ENCODE measurements around the gene FBRSL1. TPM values are rescaled to one million over a fixed set of nuclear protein-coding genes. Genes with fewer than 3 reads are reported as not detected.
A peak's percentile ranks its signal among the peaks of the same experiment; 100 is the strongest.

The FBRSL1 gene
- total and polyA plus RNA-seq, 2 donors (not counting 1 experiment from before 2014, with no cell fraction given) = 62.6 to 112 TPM

- no peaks in the 10 kb centered on the region for H3K36me3 ChIP-seq (replicated peaks in 1 of 2; ENCODE audit: control extremely low read depth in 1 of 2, control insufficient read depth in 1 of 2, extremely low read depth in 1 of 2, insufficient read depth in 2 of 2, low read length in 1 of 2)
- H3K9me3 ChIP-seq (ENCODE audit: control extremely low read depth in 1 of 3, control insufficient read depth in 2 of 3, insufficient read depth in 1 of 3, low read length in 2 of 3) = peaks cover 0 to 18% (median 0%) of the 10 kb centered on the region in 3 donors
- DNase-seq (no peak), ATAC-seq (ENCODE audit: low read depth) (no peak)
- ChIA-PET CTCF (interaction anchor here (1.0 kb wide), 1 partner anchor 32 kb away, joined by 3 read pairs; no protein-coding TSS in a partner anchor), POLR2A (no interaction called here)
- H3K4me1 ChIP-seq (ENCODE audit: control insufficient read depth in 2 of 2, insufficient read depth in 2 of 2, low read length in 2 of 2) = peaks cover 59 to 76% of the 10 kb centered on the region in 2 donors
- TF ChIP-seq CTCF (IDR thresholded peaks at IDR 0.05) (no peak), EZH2 (IDR thresholded peaks at IDR 0.05; ENCODE audit: borderline replicate concordance, insufficient read depth, low read depth, low read length, poor library complexity, severe bottlenecking) (no peak)
- peak overlapping the region; percentile 8 for H3K9ac ChIP-seq (ENCODE audit: low read length)
- peak overlapping the region; percentile 64 for H3K4me3 Mint-ChIP-seq
- H3K4me2 ChIP-seq (replicated peaks; ENCODE audit: low read depth, low read length, poor library complexity, severe bottlenecking) = peak overlapping the region; percentile 81
- H3K79me2 ChIP-seq (ENCODE audit: control insufficient read depth, insufficient read depth, low read length) = peaks cover 4% of the 10 kb centered on the region
- H3K27me3 Mint-ChIP-seq = no peaks in the 10 kb centered on the region
- peak overlapping the region; percentile 92 for H3K27ac Mint-ChIP-seq
- WGBS (ENCODE audit: insufficient coverage) = 88% methylated on average over 12 of the region's 16 CpGs
- no peaks in the 10 kb centered on the region for H3K27me3 ChIP-seq (replicated peaks in 1 of 4; ENCODE audit: control extremely low read depth in 1 of 4, control insufficient read depth in 3 of 4, insufficient read depth in 4 of 4, low read length in 3 of 4)
- no peak overlapping the region for H2AFZ ChIP-seq (ENCODE audit: insufficient read depth, low read depth, low read length, poor library complexity, severe bottlenecking)
- H3K27ac ChIP-seq (ENCODE audit: low read length in 2 of 2) = peak overlapping the region; percentile 75 to 83
- H4K20me1 ChIP-seq (ENCODE audit: control insufficient read depth, insufficient read depth, low read length, poor library complexity, severe bottlenecking) = no peaks in the 10 kb centered on the region
- intact Hi-C loops (cut with micrococcal nuclease) = loop anchor here (1.0 kb wide), 1 partner anchor 17 kb away; no protein-coding TSS in a partner anchor
- no peaks in the 10 kb centered on the region for H3K9me3 Mint-ChIP-seq (ENCODE audit: insufficient read depth)
- H3K4me1 Mint-ChIP-seq = peaks cover 60% of the 10 kb centered on the region
- H3K4me3 ChIP-seq (ENCODE audit: control extremely low read depth in 1 of 5, extremely low read depth in 1 of 5, insufficient read depth in 1 of 5, low read depth in 2 of 5, low read length in 4 of 5) = peak overlapping the region in 3 of 5 experiments; percentile 14 to 55 (median 42)
Measured at GRCh38 chr12:132471858-132472255, 18.1 kb upstream of the FBRSL1 start.

- CTCF ChIA-PET = no interaction called here
- no peak for ATAC-seq (ENCODE audit: low read depth)
- H3K27ac Mint-ChIP-seq = peak overlapping the region; percentile 92
Measured at GRCh38 chr12:132472386-132472785, 17.6 kb upstream of the FBRSL1 start.

More at GRCh38 chr12:132472386-132472785, 17.6 kb upstream of the FBRSL1 start:
- H3K27me3 Mint-ChIP-seq = no peaks in the 10 kb centered on the region
- peaks cover 60% of the 10 kb centered on the region for H3K4me1 Mint-ChIP-seq
- intact Hi-C loops (cut with micrococcal nuclease) = no loop called here
- no peaks in the 10 kb centered on the region for H3K36me3 ChIP-seq (replicated peaks in 1 of 2; ENCODE audit: control extremely low read depth in 1 of 2, control insufficient read depth in 1 of 2, extremely low read depth in 1 of 2, insufficient read depth in 2 of 2, low read length in 1 of 2)
- peaks cover 57 to 76% of the 10 kb centered on the region in 2 donors for H3K4me1 ChIP-seq (ENCODE audit: control insufficient read depth in 2 of 2, insufficient read depth in 2 of 2, low read length in 2 of 2)
- POLR2A ChIA-PET = interaction anchor here (0.8 kb wide), 1 partner anchor 14 kb away, joined by 4 read pairs; no protein-coding TSS in a partner anchor
- 82% methylated on average over 8 of the region's 15 CpGs for WGBS (ENCODE audit: insufficient coverage)
- DNase-seq = no peak
- H4K20me1 ChIP-seq (ENCODE audit: control insufficient read depth, insufficient read depth, low read length, poor library complexity, severe bottlenecking) = no peaks in the 10 kb centered on the region
- no peak overlapping the region for H2AFZ ChIP-seq (ENCODE audit: insufficient read depth, low read depth, low read length, poor library complexity, severe bottlenecking)
- H3K27me3 ChIP-seq (replicated peaks in 1 of 4; ENCODE audit: control extremely low read depth in 1 of 4, control insufficient read depth in 3 of 4, insufficient read depth in 4 of 4, low read length in 3 of 4) = no peaks in the 10 kb centered on the region
- TF ChIP-seq EZH2 (IDR thresholded peaks at IDR 0.05; ENCODE audit: borderline replicate concordance, insufficient read depth, low read depth, low read length, poor library complexity, severe bottlenecking) = no peak
- no peak for TF ChIP-seq CTCF (IDR thresholded peaks at IDR 0.05)
- H3K27ac ChIP-seq (ENCODE audit: low read length in 2 of 2) = peak overlapping the region in 1 of 2 donors; percentile 20
- peaks cover 0 to 21% (median 0%) of the 10 kb centered on the region in 3 donors for H3K9me3 ChIP-seq (ENCODE audit: control extremely low read depth in 1 of 3, control insufficient read depth in 2 of 3, insufficient read depth in 1 of 3, low read length in 2 of 3)
- H3K4me3 ChIP-seq (ENCODE audit: control extremely low read depth in 1 of 5, extremely low read depth in 1 of 5, insufficient read depth in 1 of 5, low read depth in 2 of 5, low read length in 4 of 5) = peak overlapping the region in 3 of 5 experiments; percentile 14 to 55 (median 42)
- H3K79me2 ChIP-seq (ENCODE audit: control insufficient read depth, insufficient read depth, low read length) = peaks cover 4% of the 10 kb centered on the region
- H3K4me2 ChIP-seq (replicated peaks; ENCODE audit: low read depth, low read length, poor library complexity, severe bottlenecking) = peak overlapping the region; percentile 81
- peak overlapping the region; percentile 37 for H3K4me3 Mint-ChIP-seq
- H3K9me3 Mint-ChIP-seq (ENCODE audit: insufficient read depth) = no peaks in the 10 kb centered on the region
- peak overlapping the region; percentile 8 for H3K9ac ChIP-seq (ENCODE audit: low read length)
